ENCODE measurements around the gene CDH13. TPM values are rescaled to one million over a fixed set of nuclear protein-coding genes. Genes with fewer than 3 reads are reported as not detected.

Gene CDH13
- total and polyA plus RNA-seq, 9 of the 15 experiments (the other 6 are each of a cell fraction or from before 2014, with no cell fraction given), result 0.03 TPM; not detected in 8

- Histone ChIP-seq H3K4me2 (ENCODE audit: insufficient read depth, low read length) (no peak overlapping the region), H3K4me3 (no peak overlapping the region), H3K27ac (ENCODE audit: extremely low read depth, low read depth, low read length) (no peak overlapping the region), H3K4me1 (replicated peaks in 1 of 2; ENCODE audit: control insufficient read depth in 2 of 2, insufficient read depth in 2 of 2, low read length in 2 of 2) (no peaks in the 10 kb centered on the region), H3K9me3 (replicated peaks; ENCODE audit: control insufficient read depth, insufficient read depth, low read depth, low read length) (no peaks in the 10 kb centered on the region), H3K36me3 (ENCODE audit: control insufficient read depth, insufficient read depth, low read length) (no peaks in the 10 kb centered on the region), H3K27me3 (ENCODE audit: control insufficient read depth in 2 of 2, insufficient read depth in 2 of 2, low read length in 2 of 2) (no peaks in the 10 kb centered on the region), H3K9me1 (ENCODE audit: control insufficient read depth, insufficient read depth, low read length) (no peaks in the 10 kb centered on the region), H2AFZ (ENCODE audit: low read depth, low read length) (no peak overlapping the region), H3K9ac (ENCODE audit: insufficient read depth in 1 of 2, low read depth in 2 of 2, low read length in 2 of 2) (no peak overlapping the region), H3K79me2 (ENCODE audit: control insufficient read depth, insufficient read depth, low read length) (no peaks in the 10 kb centered on the region), H4K20me1 (replicated peaks; ENCODE audit: control insufficient read depth, insufficient read depth, low read length) (no peaks in the 10 kb centered on the region)
- FAIRE-seq, result no peak
- ATAC-seq, result no peak
- no peak for DNase-seq (ENCODE audit: extremely low read depth in 1 of 4, low spot score in 3 of 4)
- CTCF ChIA-PET (ENCODE audit: low intra/inter-chr PET ratio), result no interaction called here
- POLR2A ChIA-PET, result no interaction called here
- BruUV-seq (replicated peaks), result no TSS peak
- intact Hi-C loops (cut with micrococcal nuclease) (no loop called here), in situ Hi-C loops (cut with MboI) (no loop called here)
- 0% methylated on average over 2 of the region's 2 CpGs for WGBS (ENCODE audit: insufficient coverage, low coverage, missing lambda C conversion rate)
- no peak for TF ChIP-seq HNRNPL (IDR thresholded peaks at IDR 0.05; ENCODE audit: low read depth, low read length)
- no peak for TF ChIP-seq BRD4 (IDR thresholded peaks at IDR 0.05)
- TF ChIP-seq MYNN (IDR thresholded peaks at IDR 0.05), result no peak
- no peak for TF ChIP-seq MYNN (CRISPR knock-in tag; IDR thresholded peaks at IDR 0.05)
- TF ChIP-seq ZBED1 (IDR thresholded peaks at IDR 0.05), result no peak
- no peak for TF ChIP-seq ZBTB1 (CRISPR knock-in tag; IDR thresholded peaks at IDR 0.05; ENCODE audit: borderline replicate concordance, low read depth)
- TF ChIP-seq RNF2 (IDR thresholded peaks at IDR 0.05), result no peak
- no peak for TF ChIP-seq ZNF133 (CRISPR knock-in tag; IDR thresholded peaks at IDR 0.05)
- no peak for TF ChIP-seq SUPT5H (IDR thresholded peaks at IDR 0.05)
- no peak for TF ChIP-seq GABPB1 (CRISPR knock-in tag; IDR thresholded peaks at IDR 0.05)
- TF ChIP-seq RBBP5 (IDR thresholded peaks at IDR 0.05; ENCODE audit: borderline replicate concordance, insufficient read depth, low read length, poor library complexity, severe bottlenecking), result no peak
- no peak for TF ChIP-seq ZSCAN32 (CRISPR knock-in tag; IDR thresholded peaks at IDR 0.05)
- TF ChIP-seq ZNF217 (CRISPR knock-in tag; IDR thresholded peaks at IDR 0.05), result no peak
- no peak for TF ChIP-seq MITF (IDR thresholded peaks at IDR 0.05)
- TF ChIP-seq ZNF639 (CRISPR knock-in tag; conservative IDR thresholded peaks at IDR 0.05 in 1 of 2, IDR thresholded peaks at IDR 0.05 in 1 of 2), result no peak
- TF ChIP-seq ATF6 (CRISPR knock-in tag; IDR thresholded peaks at IDR 0.05), result no peak
Measured at GRCh38 chr16:82751020-82751419, 124.3 kb downstream of the CDH13 start.

Measured in K562 (cell line).